ENCODE measurements around the gene INO80B. TPM values are rescaled to one million over a fixed set of nuclear protein-coding genes. Genes with fewer than 3 reads are reported as not detected.

The INO80B gene
- polyA plus RNA-seq, 1 experiment = 6.4 TPM

GRCh38 chr2:74495440-74495839 lies 40.6 kb downstream of the INO80B start:
- H3K4me3 ChIP-seq (ENCODE audit: low read depth, low read length) = no peak overlapping the region
- no peak for DNase-seq (ENCODE audit: low read depth)
- TF ChIP-seq CTCF (IDR thresholded peaks at IDR 0.05; ENCODE audit: insufficient read depth, low read depth, low read length) = no peak
- peaks cover 11% of the 10 kb centered on the region for H3K27me3 ChIP-seq (ENCODE audit: control insufficient read depth, insufficient read depth, low read length)
- ChIA-PET CTCF (interaction anchor here (2.0 kb wide), 1 partner anchor 11 kb away, joined by 4 read pairs; the partner anchor contains the start of gene PCGF1), POLR2A (no interaction called here)
- H3K36me3 ChIP-seq (ENCODE audit: control insufficient read depth, insufficient read depth, low read length) = peaks cover 22% of the 10 kb centered on the region

DNA sequence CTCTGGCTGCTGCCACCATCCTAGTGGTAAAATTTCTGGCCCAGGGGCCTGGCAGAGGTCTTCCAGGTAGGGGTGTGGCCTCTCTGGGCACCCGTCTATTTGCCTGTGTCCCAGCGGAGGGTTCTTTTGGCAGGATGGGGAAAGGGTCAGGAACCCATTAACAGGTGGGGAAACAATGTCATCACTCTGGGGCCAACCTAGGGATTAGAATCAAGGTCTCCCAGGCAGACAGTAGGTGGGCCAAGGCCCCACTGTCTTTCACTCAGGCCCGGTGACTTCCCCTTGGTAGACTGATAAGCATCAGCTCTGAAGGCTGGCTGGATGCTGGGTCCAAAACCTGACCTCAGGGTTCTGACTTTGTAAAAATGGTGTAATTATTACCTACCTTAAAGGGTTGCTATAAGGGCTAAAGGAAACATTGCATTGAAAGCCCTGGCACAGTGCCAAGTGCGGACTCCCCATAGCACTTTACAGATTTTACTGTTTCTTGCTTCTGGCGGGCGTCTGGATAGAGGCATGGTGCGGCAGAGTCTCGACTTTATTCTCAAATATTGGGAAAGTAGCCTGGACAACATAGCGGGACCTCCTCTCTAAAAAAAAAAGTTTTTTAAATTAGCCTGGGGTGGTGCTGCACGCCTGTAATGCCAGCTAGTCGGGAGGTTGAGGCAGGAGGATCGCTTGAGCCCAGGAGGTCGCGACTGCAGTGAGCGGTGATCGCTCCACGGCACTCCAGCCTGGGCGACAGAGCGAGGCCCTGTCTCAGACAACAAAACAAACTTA lies 42.3 kb downstream of the INO80B start:
- DNase-seq (ENCODE audit: low read depth) = no peak
- no peak for TF ChIP-seq CTCF (IDR thresholded peaks at IDR 0.05; ENCODE audit: insufficient read depth, low read depth, low read length)
- no peak overlapping the region for H3K4me3 ChIP-seq (ENCODE audit: low read depth, low read length)
- CTCF ChIA-PET = interaction anchor here (2.0 kb wide), 1 partner anchor 10 kb away, joined by 4 read pairs; the partner anchor contains the start of gene PCGF1
- peaks cover 11% of the 10 kb centered on the region for H3K36me3 ChIP-seq (ENCODE audit: control insufficient read depth, insufficient read depth, low read length)
- H3K27me3 ChIP-seq (ENCODE audit: control insufficient read depth, insufficient read depth, low read length) = peaks cover 11% of the 10 kb centered on the region
- POLR2A ChIA-PET = no interaction called here

DNA sequence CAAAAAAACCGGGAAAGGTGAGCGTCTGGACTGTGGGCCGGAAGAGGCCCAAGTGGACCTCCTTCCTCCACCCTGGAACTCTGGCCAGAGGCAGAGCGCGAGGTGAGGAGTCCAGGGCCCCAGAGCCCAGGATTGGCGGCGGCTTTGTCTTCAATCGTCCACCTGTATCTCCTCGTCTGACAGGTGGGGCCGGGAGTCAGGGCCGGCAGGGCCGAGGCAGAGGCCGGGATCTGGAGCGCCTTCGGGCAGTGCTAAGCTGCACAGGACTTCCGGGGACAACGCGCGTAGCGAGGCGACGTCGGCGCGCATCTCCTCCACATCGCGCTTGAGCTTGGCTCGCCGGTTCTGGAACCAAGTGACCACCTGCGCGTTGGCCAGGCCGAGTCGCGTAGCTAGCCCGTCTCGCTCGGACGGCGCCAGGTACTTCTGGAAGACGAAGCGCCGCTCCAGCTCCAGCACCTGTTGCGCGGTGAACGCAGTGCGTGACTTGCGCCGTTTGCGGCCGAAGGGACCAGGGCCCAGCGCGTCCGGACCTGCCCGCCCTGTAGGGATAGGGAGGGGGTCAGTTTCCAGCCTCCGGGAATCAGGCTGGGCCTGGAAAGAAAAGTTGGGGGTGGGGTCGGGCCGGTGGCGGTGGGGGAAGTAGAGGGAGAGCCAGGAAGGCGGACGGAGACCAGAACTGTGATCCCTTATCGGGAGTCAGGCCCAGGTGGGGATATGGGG lies 43.1 kb downstream of the INO80B start:
- no peak for DNase-seq (ENCODE audit: low read depth)
- no peak for TF ChIP-seq CTCF (IDR thresholded peaks at IDR 0.05; ENCODE audit: insufficient read depth, low read depth, low read length)
- POLR2A ChIA-PET = no interaction called here
- CTCF ChIA-PET = interaction anchor here (1.1 kb wide), 1 partner anchor 58 kb away, joined by 4 read pairs; no protein-coding TSS in a partner anchor
- no peak overlapping the region for H3K4me3 ChIP-seq (ENCODE audit: low read depth, low read length)
- peaks cover 5% of the 10 kb centered on the region for H3K36me3 ChIP-seq (ENCODE audit: control insufficient read depth, insufficient read depth, low read length)
- peaks cover 11% of the 10 kb centered on the region for H3K27me3 ChIP-seq (ENCODE audit: control insufficient read depth, insufficient read depth, low read length)

DNA sequence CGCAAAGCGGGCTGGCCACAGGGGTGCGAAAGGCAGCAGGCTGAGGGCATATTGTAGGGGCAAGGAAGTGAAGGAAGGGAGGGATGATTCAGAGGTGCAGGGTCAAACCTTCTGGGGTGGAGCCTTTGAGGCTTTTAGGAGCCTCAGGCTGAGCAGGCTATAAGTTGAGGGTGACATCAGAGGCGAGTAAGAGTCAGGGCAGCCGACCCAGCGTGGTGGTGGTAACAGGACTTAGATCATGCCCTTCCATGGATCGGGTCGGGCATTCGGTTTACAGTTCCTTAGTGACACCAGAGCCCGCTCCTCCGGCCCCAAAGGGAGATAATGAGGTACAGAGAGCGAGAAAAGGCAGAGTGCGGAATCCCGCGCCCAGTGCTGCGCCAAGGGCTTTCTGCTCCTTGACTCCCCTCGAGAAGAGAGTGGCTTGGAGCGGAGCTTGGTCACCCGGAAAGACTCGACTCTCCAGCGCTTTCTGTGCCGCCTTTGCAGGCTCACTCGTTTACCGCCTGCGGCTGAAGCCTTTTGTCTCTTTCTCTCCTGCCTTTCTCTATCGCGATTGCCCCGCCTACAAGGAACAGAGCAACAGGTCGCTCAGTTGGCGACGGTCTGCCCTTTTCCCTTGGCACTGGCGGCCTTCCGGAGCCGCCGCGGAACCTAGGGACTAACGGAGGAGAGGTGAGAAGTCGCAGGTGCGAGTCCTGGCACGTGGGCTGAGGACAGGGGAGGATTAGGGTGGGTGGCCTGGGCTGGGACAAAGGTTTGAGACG lies 43.8 kb downstream of the INO80B start:
- ChIA-PET POLR2A (no interaction called here), CTCF (interaction anchor here (1.1 to 2.9 kb wide), 2 partner anchors 16 to 59 kb away, joined by 4 to 13 read pairs; partner anchors contain the start of genes CCDC142 and TTC31)
- no peak for DNase-seq (ENCODE audit: low read depth)
- TF ChIP-seq CTCF (IDR thresholded peaks at IDR 0.05; ENCODE audit: insufficient read depth, low read depth, low read length) = no peak
- Histone ChIP-seq H3K27me3 (ENCODE audit: control insufficient read depth, insufficient read depth, low read length) (peaks cover 11% of the 10 kb centered on the region), H3K36me3 (ENCODE audit: control insufficient read depth, insufficient read depth, low read length) (peaks cover under 1% of the 10 kb centered on the region; the same call in 1 of the 2 replicates), H3K4me3 (ENCODE audit: low read depth, low read length) (peak overlapping the region; percentile 35)

Data from BJ (cell line).